GM18520 (cell line): ENCODE data around the gene LNP1.
"Not testable (repeated sequence)": the region's sequence is repeated elsewhere in the genome, so short reads cannot be mapped to it uniquely, and the experiment has no call there.

Experiments
- ATAC-seq: cut with Tn5 transposase; IDR thresholded peaks from one replicate; pipeline ENCODE4 v1.9.1; 2021; ENCODE audit not compliant: unreplicated experiment

The LNP1 gene

DNA sequence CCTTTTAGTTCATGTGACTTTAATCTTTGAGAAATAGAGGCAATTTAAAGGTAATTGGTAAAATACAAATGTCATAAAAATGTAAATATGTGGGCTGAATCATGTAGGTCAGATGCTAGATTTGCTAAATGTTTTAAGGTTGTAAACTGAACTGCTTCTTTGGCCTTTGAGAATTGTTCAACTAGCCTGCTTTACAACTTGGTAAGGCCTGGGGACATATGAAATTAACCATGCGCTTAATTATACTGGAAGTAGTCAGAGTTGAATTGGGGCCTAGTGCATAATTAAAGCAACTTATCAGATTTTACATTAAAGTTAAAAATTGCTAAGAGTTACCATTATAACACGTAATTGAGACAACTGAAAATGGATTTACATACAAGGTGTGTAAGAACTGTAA is 70.1 kb downstream of the LNP1 start:
- ATAC-seq = no peak

DNA sequence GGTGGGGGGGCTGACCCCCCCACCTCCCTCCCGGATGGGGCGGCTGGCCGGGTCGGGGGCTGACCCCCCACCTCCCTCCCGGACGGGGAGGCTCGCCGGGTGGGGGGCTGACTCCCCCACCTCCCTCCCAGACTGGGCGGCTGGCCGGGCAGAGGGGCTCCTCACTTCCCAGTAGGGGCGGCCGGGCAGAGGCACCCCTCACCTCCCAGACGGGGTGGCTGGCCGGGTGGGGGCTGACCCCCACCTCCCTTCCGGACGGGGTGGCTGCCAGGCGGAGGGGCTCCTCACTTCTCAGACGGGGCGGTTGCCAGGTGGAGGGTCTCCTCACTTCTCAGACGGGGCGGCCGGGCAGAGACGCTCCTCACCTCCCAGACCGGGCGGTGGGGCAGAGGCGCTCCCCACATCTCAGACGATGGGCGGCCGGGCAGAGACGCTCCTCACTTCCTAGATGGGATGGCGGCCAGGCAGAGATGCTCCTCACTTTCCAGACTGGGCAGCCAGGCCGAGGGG is 76.6 kb downstream of the LNP1 start:
- ATAC-seq = not testable (repeated sequence)

DNA sequence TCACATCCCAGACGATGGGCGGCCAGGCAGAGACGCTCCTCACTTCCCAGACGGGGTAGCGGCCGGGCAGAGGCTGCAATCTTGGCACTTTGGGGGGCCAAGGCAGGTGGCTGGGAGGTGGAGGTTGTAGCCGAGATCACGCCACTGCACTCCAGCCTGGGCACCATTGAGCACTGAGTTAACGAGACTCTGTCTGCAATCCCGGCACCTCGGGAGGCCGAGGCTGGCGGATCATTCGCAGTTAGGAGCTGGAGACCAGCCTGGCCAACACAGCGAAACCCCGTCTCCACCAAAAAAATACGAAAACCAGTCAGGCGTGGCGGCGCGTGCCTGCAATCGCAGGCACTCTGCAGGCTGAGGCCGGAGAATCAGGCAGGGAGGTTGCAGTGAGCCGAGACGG is 77.2 kb downstream of the LNP1 start:
- ATAC-seq = not testable (repeated sequence)

DNA sequence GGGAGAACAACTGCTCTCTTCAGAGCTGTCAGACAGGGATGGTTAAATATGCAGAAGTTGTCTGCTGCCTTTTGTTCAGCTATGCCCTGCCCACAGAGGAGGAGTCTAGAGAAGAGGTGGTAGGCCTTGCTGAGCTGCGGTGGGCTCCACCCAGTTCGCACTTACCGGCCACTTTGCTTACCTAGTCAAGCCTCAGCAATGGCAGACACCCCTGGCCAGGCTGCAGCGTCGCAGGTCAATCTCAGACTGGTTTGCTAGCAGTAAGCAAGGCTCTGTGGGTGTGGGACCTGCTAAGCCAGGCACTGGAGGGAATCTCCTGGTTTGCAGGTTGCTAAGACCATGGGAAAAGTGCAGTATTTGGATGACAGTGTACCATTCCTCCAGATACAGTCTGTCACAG is 78.7 kb downstream of the LNP1 start:
- ATAC-seq = no peak

DNA sequence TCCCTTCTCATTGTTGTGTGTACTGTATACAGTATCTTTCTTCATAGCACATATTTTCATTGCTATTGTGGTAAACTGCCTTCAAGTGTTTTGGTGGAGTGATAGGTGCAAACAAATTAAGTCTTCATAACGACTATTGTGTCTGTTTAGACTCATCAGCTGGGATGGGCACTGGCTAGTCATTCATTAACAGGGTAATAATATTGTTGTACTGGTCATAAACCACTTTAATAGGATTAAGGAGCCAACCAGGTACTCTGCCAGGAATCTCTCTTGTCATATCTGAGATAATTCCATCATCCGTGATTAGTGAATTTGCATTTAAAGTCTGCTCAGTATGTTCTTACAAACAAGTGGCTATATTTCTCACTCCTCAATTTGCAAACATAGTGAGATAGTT is 80.8 kb downstream of the LNP1 start:
- ATAC-seq = no peak

DNA sequence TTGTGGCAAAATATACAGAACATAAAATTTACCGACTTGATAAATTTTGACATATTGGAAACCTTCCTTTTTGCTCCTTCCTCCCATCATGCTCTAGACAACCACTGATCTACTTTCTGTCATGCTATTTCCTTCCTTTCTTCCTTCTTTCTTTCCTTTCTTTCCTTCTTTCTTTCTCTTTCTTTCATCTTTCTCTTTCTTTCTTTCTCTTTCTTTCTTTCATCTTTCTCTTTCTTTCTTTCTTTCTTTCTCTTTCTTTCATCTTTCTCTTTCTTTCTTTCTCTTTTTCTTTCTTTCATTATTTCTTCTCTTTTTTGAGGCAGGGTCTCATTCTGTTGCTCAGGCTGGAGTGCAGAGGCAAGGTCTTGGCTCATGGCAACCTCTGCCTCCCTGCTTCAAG is 82.2 kb downstream of the LNP1 start:
- no peak for ATAC-seq

DNA sequence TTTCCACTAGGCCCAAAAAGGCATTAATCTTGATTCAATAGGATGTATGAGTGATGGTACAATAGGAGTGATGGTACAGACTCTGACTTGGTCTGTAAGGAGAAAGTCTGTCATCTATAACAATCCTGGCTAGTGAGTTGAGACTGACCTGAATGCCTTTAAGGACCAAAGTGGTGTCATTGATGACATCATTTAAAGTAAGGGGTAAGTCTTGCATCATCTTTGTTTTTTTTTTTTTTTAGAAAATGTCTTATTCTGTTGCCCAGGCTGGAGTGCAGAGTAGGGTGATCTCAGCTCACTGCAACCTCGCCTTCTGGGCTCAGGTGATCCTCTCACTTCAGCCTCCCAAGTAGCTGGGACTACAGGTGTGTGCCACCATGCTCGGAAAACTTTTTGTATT is 85.5 kb downstream of the LNP1 start:
- ATAC-seq = no peak

DNA sequence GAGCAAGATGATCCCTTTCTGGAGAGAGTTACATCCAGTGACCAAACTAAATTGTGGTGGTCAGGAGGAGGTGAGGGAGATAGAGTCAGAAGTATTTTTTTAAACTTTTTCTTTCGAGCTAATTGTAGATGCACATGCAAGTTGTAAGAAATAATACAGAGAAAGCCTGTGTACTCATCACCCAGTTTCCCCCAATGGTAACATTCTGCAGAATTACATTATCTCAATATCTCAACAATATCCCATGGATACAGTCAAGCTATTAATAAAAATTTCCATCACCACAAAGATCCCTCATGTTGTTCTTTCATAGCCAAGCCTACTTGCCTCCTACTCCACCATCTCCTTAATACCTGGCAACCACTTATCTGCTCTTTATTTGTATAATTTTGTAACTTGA is 87.8 kb downstream of the LNP1 start:
- no peak for ATAC-seq

DNA sequence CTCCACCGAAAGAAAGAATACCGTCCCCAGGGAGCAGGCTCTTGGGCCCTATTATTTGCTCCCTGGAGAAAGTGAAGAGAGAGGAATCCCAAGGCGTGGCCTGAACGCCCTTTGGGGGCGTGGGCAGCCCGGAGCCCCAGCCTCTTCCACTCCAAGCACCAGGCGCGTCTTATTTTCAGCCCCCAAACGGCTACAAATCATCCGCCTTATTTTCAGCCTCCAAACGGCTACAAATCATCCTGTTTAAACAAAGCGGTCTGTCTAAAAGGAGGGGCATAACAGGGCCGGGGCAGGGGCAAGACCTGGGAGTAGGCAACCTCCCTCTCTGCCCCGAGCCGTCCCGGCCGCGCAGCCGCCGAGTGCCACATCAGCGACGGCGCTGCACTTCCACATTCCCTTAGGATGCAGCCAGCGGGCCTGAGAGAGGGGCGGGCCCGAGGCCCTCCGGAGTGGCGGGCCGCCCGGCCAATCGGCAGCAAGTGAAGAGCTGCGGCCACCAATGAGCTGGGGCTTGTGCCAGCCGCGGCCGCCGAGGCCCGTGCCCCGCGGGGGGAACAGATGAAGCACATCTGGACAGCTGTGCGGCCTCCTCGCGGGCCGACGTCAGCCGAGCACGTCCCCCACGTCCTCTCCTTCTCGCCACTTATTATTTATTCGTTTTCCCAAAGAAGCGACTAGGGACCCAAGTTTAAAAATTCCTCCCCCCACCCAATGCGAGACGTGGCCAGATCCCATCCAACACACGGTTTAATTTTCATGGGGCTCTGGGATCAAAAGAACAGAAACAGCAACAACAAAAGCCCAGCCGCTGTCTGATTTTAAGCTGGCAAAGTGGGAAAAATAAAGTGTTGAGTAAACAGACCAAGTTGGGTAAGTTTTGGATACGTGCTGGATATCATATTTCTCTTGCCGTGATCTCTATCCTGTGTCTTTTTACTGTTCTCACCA is 91.0 kb downstream of the LNP1 start, which contains the start of gene TMEM45A:
Gene TMEM45A (plus strand): TSS at position 561 of the 948 bp plus-strand sequence. CDS start 62,593 bp downstream, outside the sequence.
- ATAC-seq = peak; percentile 96

DNA sequence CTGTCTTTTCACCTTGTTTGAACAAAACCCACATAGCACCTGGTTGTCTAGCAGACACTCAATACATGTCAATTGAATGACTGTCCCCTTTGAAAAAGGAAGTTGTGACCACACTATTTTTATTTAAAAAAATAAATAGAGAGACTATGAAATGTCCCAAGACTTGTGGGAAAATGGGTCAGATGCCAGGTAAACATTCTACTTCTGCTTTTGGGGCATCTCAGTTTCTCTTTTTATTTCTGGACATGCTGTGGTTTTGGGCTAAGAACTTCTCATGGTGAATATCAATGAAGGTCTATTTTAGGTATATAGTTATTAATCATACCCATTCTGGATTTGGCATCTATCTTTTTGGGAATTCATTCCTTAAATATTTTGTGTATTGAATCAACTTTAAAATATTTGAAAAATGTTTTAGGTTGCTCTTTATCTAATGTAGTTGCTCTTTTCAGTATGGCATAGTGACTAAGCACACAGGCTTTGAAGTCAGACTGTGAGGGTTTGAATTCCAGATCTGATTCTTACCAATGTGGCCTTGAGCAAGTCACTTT is 95.4 kb downstream of the LNP1 start:
- ATAC-seq = peak; percentile 30

DNA sequence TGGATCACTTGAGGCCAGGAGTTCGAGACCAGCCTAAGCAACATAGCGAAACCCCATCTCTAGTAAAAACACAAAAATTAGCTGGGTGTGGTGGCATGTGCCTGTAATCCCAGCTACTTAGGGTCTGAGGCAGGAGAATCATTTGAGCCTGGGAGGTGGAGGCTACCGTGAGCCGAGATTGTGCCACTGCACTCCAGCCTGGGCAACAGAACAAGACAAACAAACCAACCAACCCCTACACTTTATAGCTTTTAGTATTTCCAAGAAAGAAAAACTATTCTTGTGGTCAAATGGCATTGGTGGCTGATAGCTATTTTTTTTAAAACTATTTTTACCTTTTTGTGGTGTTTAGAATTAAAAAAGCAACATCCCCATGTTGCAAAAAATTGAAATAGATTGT is 98.3 kb downstream of the LNP1 start:
- no peak for ATAC-seq

DNA sequence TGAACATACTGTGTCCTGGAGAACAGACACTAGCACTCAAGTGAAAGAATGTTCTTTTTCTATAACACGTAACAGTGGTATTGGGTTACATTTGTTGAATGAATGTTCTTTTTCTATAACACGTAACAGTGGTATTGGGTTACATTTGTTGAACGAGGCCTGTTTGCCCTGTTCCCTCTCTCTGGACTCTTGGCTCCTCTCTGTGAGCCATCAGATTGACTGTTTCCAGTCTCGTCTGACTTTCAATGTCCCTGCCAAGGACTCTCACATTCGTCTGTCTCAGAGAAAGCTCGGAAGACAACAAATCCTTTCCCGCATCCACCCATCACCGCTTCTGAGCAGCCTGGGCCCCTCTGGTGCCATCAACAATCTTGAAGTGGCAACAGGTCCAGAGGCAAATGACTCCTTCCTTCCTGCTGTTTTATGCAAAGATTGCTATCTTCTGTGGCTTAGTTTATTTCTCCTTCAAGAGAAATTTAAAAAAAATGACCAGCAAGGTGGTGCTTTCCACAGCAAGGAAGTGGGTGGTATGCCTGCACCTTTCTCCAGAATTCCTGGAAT is 99.1 kb downstream of the LNP1 start:
- ATAC-seq = no peak

DNA sequence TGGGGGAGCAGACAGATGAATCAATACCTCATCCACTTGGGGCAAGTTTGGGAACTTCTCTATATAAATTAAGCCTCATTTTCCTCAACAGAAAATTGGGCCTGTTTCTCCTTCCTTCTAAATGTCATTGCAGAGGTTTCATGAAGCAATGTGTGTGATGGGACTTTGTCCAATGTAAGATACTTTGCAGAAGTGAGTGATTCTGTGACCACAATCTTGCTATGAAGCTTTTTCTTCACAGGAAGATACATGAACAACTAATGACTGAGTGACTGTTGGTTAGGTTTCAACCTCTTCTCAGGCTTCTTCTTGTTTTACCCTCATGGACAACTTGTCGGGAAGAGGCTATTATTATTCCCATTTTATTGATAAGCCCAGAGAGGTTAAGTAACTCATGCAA is 102.1 kb downstream of the LNP1 start:
- ATAC-seq = no peak
